ENCODE results near the gene F8. TPM values are rescaled to one million over a fixed set of nuclear protein-coding genes. Genes with fewer than 3 reads are reported as not detected.

Gene F8
- total and polyA plus RNA-seq, 10 of the 15 experiments (the other 5 are each of a cell fraction or from before 2014, with no cell fraction given) = 3.0 to 8.1 (median 5.1) TPM

GRCh38 chrX:155048977-155049619 is 26.6 kb upstream of the F8 start (continued):
- no peak for TF ChIP-seq ZBTB4 (CRISPR knock-in tag; IDR thresholded peaks at IDR 0.05)
- no peak for TF ChIP-seq TCF12 (IDR thresholded peaks at IDR 0.05; ENCODE audit: low read depth, low read length)
- TF ChIP-seq ZNF622 (IDR thresholded peaks at IDR 0.05) = no peak
- no peak for TF ChIP-seq ATF3 (IDR thresholded peaks at IDR 0.05; ENCODE audit: borderline replicate concordance, extremely low read depth, low read depth, low read length)
- no peak for TF ChIP-seq TARDBP (IDR thresholded peaks at IDR 0.05; ENCODE audit: borderline replicate concordance)
- TF ChIP-seq, protein P1, sequence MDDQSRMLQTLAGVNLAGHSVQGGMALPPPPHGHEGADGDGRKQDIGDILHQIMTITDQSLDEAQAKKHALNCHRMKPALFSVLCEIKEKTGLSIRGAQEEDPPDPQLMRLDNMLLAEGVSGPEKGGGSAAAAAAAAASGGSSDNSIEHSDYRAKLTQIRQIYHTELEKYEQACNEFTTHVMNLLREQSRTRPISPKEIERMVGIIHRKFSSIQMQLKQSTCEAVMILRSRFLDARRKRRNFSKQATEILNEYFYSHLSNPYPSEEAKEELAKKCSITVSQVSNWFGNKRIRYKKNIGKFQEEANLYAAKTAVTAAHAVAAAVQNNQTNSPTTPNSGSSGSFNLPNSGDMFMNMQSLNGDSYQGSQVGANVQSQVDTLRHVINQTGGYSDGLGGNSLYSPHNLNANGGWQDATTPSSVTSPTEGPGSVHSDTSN (IDR thresholded peaks at IDR 0.05; ENCODE audit: insufficient replicate concordance, low read depth, low read length) = no peak
- peak; percentile 48; the same call in 1 of the 2 replicates for TF ChIP-seq YY1 (IDR thresholded peaks at IDR 0.05; ENCODE audit: low read depth, low read length)
- TF ChIP-seq RBBP5 (conservative IDR thresholded peaks at IDR 0.05) = no peak
- TF ChIP-seq ZNF274 (IDR thresholded peaks at IDR 0.05; ENCODE audit: insufficient read depth, insufficient read length) = no peak
- 0 out of 2 replicates have a peak, but pooled peaks have one; percentile 18 for TF ChIP-seq RAD21 (IDR thresholded peaks at IDR 0.05; ENCODE audit: insufficient read depth, low read depth, low read length)
- TF ChIP-seq, protein P2, sequence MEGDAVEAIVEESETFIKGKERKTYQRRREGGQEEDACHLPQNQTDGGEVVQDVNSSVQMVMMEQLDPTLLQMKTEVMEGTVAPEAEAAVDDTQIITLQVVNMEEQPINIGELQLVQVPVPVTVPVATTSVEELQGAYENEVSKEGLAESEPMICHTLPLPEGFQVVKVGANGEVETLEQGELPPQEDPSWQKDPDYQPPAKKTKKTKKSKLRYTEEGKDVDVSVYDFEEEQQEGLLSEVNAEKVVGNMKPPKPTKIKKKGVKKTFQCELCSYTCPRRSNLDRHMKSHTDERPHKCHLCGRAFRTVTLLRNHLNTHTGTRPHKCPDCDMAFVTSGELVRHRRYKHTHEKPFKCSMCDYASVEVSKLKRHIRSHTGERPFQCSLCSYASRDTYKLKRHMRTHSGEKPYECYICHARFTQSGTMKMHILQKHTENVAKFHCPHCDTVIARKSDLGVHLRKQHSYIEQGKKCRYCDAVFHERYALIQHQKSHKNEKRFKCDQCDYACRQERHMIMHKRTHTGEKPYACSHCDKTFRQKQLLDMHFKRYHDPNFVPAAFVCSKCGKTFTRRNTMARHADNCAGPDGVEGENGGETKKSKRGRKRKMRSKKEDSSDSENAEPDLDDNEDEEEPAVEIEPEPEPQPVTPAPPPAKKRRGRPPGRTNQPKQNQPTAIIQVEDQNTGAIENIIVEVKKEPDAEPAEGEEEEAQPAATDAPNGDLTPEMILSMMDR (IDR thresholded peaks at IDR 0.05 in 2 of 3, conservative IDR thresholded peaks at IDR 0.05 in 1 of 3; ENCODE audit: control insufficient read depth in 2 of 3, extremely low read depth in 1 of 3, insufficient read depth in 1 of 3, low read depth in 3 of 3, low read length in 3 of 3) = peak; percentile 51 to 67 (median 63)
- TF ChIP-seq, protein P3, sequence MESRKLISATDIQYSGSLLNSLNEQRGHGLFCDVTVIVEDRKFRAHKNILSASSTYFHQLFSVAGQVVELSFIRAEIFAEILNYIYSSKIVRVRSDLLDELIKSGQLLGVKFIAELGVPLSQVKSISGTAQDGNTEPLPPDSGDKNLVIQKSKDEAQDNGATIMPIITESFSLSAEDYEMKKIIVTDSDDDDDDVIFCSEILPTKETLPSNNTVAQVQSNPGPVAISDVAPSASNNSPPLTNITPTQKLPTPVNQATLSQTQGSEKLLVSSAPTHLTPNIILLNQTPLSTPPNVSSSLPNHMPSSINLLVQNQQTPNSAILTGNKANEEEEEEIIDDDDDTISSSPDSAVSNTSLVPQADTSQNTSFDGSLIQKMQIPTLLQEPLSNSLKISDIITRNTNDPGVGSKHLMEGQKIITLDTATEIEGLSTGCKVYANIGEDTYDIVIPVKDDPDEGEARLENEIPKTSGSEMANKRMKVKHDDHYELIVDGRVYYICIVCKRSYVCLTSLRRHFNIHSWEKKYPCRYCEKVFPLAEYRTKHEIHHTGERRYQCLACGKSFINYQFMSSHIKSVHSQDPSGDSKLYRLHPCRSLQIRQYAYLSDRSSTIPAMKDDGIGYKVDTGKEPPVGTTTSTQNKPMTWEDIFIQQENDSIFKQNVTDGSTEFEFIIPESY (IDR thresholded peaks at IDR 0.05) = no peak
- TF ChIP-seq RCOR1 (conservative IDR thresholded peaks at IDR 0.05; ENCODE audit: low read depth, low read length) = no peak
